KMS-11 (cell line): ENCODE data around the gene TRIM8.

ENCODE experiments used
- H2AFZ ChIP-seq: fragments of 200-600 bp; sonication (generic); 2 replicates; pipeline ENCODE4 v1.6.1; 2016; ENCODE audit warnings: antibody characterized with exemption, mixed run types, low read depth
- H3K27ac ChIP-seq: fragments of 200-600 bp; sonication (generic); 2 replicates; pipeline ENCODE4 v1.6.1; 2016; ENCODE audit warnings: mild to moderate bottlenecking, mixed run types
- H3K27me3 ChIP-seq: fragments of 200-600 bp; sonication (generic); 2 replicates; pipeline ENCODE4 v1.6.1; 2017; ENCODE audit warnings: mild to moderate bottlenecking, low read depth, mixed run types, moderate library complexity; ENCODE audit not compliant: insufficient read depth
- H3K36me3 ChIP-seq: fragments of 200-600 bp; sonication (generic); 2 replicates; pipeline ENCODE4 v1.6.1; 2017; ENCODE audit warnings: mild to moderate bottlenecking, mixed run types; ENCODE audit not compliant: insufficient read depth
- H3K4me1 ChIP-seq: fragments of 200-600 bp; sonication (generic); 2 replicates; pipeline ENCODE4 v1.6.1; 2016; ENCODE audit warnings: mild to moderate bottlenecking, low read depth, mixed run types; ENCODE audit not compliant: poor library complexity, severe bottlenecking
- H3K4me2 ChIP-seq: fragments of 200-600 bp; sonication (generic); 2 replicates; pipeline ENCODE4 v1.7.0; 2016; ENCODE audit warnings: mild to moderate bottlenecking, mixed run types
- H3K4me3 ChIP-seq: fragments of 200-600 bp; sonication (generic); IDR thresholded peaks from 2 replicates; pipeline ENCODE4 v1.6.1; 2017; ENCODE audit warnings: low read depth, low read length, mixed read lengths; ENCODE audit not compliant: insufficient read depth
- H3K79me2 ChIP-seq: fragments of 200-600 bp; sonication (generic); 2 replicates; pipeline ENCODE4 v1.6.1; 2016; ENCODE audit warnings: low read depth, mixed run types; ENCODE audit not compliant: insufficient read depth
- H3K9ac ChIP-seq: fragments of 200-600 bp; sonication (generic); 2 replicates; pipeline ENCODE4 v1.6.1; 2016; ENCODE audit warnings: mild to moderate bottlenecking, mixed run types
- H4K20me1 ChIP-seq: fragments of 200-600 bp; sonication (generic); 2 replicates; pipeline ENCODE4 v1.6.1; 2016; ENCODE audit warnings: mild to moderate bottlenecking, mixed run types; ENCODE audit not compliant: insufficient read depth
- TF ChIP-seq, protein P1 (sequence below): fragments of 200-600 bp; sonication (generic); conservative IDR thresholded peaks from 2 replicates; pipeline ENCODE4 v1.6.1; 2017; ENCODE audit warnings: low read depth, mild to moderate bottlenecking, antibody characterized with exemption, low read length, moderate library complexity, mixed read lengths

The TRIM8 gene

GRCh38 chr10:102701796-102702195, 57.5 kb downstream of the TRIM8 start:
- Histone ChIP-seq H3K9ac (no peak overlapping the region), H4K20me1 (no peaks in the 10 kb centered on the region), H2AFZ (no peak overlapping the region), H3K27me3 (no peaks in the 10 kb centered on the region), H3K4me1 (no peaks in the 10 kb centered on the region), H3K27ac (no peak overlapping the region), H3K79me2 (no peaks in the 10 kb centered on the region), H3K36me3 (no peaks in the 10 kb centered on the region), H3K4me2 (no peak overlapping the region), H3K4me3 (no peak overlapping the region)
- TF ChIP-seq, protein P1, sequence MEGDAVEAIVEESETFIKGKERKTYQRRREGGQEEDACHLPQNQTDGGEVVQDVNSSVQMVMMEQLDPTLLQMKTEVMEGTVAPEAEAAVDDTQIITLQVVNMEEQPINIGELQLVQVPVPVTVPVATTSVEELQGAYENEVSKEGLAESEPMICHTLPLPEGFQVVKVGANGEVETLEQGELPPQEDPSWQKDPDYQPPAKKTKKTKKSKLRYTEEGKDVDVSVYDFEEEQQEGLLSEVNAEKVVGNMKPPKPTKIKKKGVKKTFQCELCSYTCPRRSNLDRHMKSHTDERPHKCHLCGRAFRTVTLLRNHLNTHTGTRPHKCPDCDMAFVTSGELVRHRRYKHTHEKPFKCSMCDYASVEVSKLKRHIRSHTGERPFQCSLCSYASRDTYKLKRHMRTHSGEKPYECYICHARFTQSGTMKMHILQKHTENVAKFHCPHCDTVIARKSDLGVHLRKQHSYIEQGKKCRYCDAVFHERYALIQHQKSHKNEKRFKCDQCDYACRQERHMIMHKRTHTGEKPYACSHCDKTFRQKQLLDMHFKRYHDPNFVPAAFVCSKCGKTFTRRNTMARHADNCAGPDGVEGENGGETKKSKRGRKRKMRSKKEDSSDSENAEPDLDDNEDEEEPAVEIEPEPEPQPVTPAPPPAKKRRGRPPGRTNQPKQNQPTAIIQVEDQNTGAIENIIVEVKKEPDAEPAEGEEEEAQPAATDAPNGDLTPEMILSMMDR, result no peak

- no peak overlapping the region for H3K4me3 ChIP-seq
- TF ChIP-seq, protein P1, result no peak
Observed at GRCh38 chr10:102702742-102703141, 58.5 kb downstream of the TRIM8 start.

GRCh38 chr10:102704915-102705314, 60.6 kb downstream of the TRIM8 start:
- H3K4me3 ChIP-seq, result no peak overlapping the region
- no peaks in the 10 kb centered on the region for H3K36me3 ChIP-seq
- no peak overlapping the region for H2AFZ ChIP-seq
- H4K20me1 ChIP-seq, result no peaks in the 10 kb centered on the region
- TF ChIP-seq, protein P1, result no peak
- no peak overlapping the region for H3K4me2 ChIP-seq
- H3K27me3 ChIP-seq, result no peaks in the 10 kb centered on the region
- no peak overlapping the region for H3K27ac ChIP-seq
- H3K9ac ChIP-seq, result no peak overlapping the region
- H3K4me1 ChIP-seq, result no peaks in the 10 kb centered on the region
- H3K79me2 ChIP-seq, result no peaks in the 10 kb centered on the region

More at GRCh38 chr10:102702742-102703141, 58.5 kb downstream of the TRIM8 start:
- Histone ChIP-seq H3K4me2 (no peak overlapping the region), H3K36me3 (no peaks in the 10 kb centered on the region), H4K20me1 (no peaks in the 10 kb centered on the region), H3K27me3 (no peaks in the 10 kb centered on the region), H2AFZ (no peak overlapping the region), H3K79me2 (no peaks in the 10 kb centered on the region), H3K27ac (no peak overlapping the region), H3K4me1 (no peaks in the 10 kb centered on the region), H3K9ac (no peak overlapping the region)

DNA sequence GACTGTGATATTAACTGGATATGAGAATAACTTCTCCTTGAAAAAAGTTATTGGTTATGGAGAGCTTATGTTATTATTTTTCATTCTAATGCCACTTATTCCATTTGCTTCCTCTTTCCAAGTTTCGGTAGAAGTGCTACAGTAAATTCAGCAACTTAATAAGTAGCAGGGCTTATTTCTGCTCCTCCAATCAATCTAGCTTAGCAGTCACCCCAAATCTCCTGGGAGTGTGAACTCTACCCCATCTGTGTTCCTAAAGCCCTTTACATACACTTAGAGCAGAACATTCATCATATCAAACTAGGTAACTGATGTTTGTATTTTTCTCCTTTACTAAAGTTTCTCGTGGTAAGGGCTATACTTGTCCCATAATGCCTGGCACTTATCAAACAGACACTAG, 61.3 kb downstream of the TRIM8 start:
- no peak overlapping the region for H3K9ac ChIP-seq
- TF ChIP-seq, protein P1, result no peak
- H4K20me1 ChIP-seq, result no peaks in the 10 kb centered on the region
- H3K4me1 ChIP-seq, result no peaks in the 10 kb centered on the region
- H2AFZ ChIP-seq, result no peak overlapping the region
- no peak overlapping the region for H3K4me3 ChIP-seq
- no peak overlapping the region for H3K4me2 ChIP-seq
- H3K79me2 ChIP-seq, result no peaks in the 10 kb centered on the region
- H3K36me3 ChIP-seq, result no peaks in the 10 kb centered on the region
- H3K27ac ChIP-seq, result no peak overlapping the region
- H3K27me3 ChIP-seq, result no peaks in the 10 kb centered on the region
